HAP-1 (cell line): ENCODE measurements around the gene INCENP.
"Not testable (repeated sequence)": the region's sequence is repeated elsewhere in the genome, so short reads cannot be mapped to it uniquely, and the experiment has no call there.

Experiments
- DNase-seq, 2 experiments: peaks; one replicate each; pipeline ENCODE4 v3.0.0-alpha.2; 2016 to 2020; ENCODE audit warnings: low spot score in 2 of 2
- H3K27me3 ChIP-seq: fragments of 250-450 bp; sonication (Bioruptor Pico); 2 replicates; pipeline ENCODE4 v1.5.1; 2020; ENCODE audit warnings: low read depth, mild to moderate bottlenecking, moderate library complexity
- H3K36me3 ChIP-seq: fragments of 250-450 bp; sonication (Bioruptor Pico); replicated peaks from 2 replicates; pipeline ENCODE4 v1.5.1; 2020; ENCODE audit warnings: mild to moderate bottlenecking
- H3K4me1 ChIP-seq: fragments of 250-450 bp; sonication (Bioruptor Pico); 2 replicates; pipeline ENCODE4 v1.5.1; 2020; ENCODE audit warnings: mild to moderate bottlenecking
- H3K4me3 ChIP-seq: fragments of 250-450 bp; sonication (Bioruptor Pico); 2 replicates; pipeline ENCODE4 v1.5.1; 2020; ENCODE audit warnings: mild to moderate bottlenecking, moderate library complexity
- H3K9me3 ChIP-seq: fragments of 250-450 bp; sonication (Bioruptor Pico); 2 replicates; pipeline ENCODE4 v1.5.1; 2020; ENCODE audit warnings: mild to moderate bottlenecking, moderate library complexity
- in situ Hi-C: fragments of 300-500 bp; cut with MboI; formaldehyde crosslinking; loops from 3 replicates; pipeline ENCODE4 v1.14.3; 2020; ENCODE audit warnings: low sequenced_read_pairs, inconsistent platforms, mixed read lengths

The INCENP gene

DNA sequence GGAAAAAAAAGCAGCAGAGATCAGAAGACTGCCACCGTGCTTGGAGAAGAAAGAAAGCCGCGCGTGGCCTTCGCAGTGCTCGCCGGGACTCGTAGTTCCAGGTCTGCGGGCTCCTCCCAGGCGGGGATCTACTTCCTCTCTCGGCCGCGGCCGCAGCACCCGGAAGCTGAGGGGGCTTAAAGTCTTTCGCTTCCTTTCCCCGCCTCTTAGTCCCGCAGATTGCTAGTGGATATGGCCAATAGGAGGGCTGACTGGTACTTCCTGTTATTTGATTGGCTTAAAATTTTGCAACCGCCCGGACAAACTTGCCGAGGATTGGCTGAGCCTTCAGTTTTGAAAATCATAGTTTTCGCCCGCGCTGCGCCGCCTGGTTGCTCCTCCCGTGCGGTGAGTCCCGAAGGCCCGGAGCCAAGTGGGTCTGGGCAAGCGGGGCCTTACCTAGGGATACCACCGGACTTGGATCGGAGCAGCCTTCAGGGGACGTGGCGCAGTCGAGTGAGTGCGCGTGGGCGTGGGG, at the start of gene INCENP:
TSS of gene INCENP (plus strand) at position 343 of the 517 bp plus-strand sequence. CDS start 4,151 bp downstream, outside the sequence.
- no peaks in the 10 kb centered on the region for H3K9me3 ChIP-seq
- H3K4me3 ChIP-seq = peak within 1 kb of the TSS; percentile 97
- in situ Hi-C loops = no loop called here
- H3K27me3 ChIP-seq = no peaks in the 10 kb centered on the region
- peak; percentile 96 to 99 for DNase-seq
- peaks cover 22% of the 10 kb centered on the region for H3K36me3 ChIP-seq
- H3K4me1 ChIP-seq = peaks cover 13% of the 10 kb centered on the region

DNA sequence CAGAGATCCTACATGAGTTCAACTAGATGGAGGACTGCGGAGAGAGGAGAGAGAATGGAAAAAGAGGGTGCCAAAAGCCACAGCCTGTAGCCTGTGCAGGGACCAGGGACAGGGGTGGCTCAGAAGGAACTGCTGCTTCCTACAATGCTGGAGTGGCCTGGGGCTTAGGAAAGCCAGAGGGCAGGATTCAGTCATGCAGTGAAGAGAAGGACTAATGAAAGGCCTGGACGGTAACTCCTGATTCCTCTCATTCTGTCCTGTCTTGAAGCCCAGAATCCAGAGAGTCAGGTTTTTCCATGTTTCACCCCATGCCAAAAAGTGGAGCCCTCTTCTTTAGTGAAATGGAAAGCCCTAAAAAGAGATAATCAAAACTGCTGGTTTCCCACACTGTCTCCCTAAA, 48.4 kb upstream of the INCENP start:
- Histone ChIP-seq H3K9me3 (no peaks in the 10 kb centered on the region), H3K4me3 (no peak overlapping the region), H3K27me3 (no peaks in the 10 kb centered on the region), H3K36me3 (no peaks in the 10 kb centered on the region), H3K4me1 (no peaks in the 10 kb centered on the region)
- in situ Hi-C loops = no loop called here
- no peak for DNase-seq

DNA sequence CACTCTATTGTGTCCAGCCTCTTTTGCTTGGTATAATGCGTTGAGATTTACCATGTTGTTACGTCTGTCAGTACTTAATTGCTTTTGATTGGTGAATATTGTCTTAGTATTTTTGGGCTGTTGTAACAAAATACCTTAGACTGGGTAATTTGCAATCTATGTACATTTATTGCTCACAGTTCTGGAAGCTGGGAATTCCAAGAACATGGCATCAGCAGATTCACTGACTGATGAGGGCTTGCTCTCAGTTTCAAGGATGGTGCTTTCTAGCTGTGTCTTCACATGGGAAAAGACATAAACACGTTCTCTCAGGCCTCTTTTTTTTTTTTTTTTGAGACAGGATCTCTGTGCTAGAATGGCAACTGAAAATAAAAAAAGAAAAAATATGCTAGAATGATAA, 46.7 kb upstream of the INCENP start:
- Histone ChIP-seq H3K9me3 (no peaks in the 10 kb centered on the region), H3K4me3 (no peak overlapping the region), H3K4me1 (no peaks in the 10 kb centered on the region), H3K27me3 (no peaks in the 10 kb centered on the region), H3K36me3 (no peaks in the 10 kb centered on the region)
- no peak for DNase-seq
- in situ Hi-C loops = no loop called here

DNA sequence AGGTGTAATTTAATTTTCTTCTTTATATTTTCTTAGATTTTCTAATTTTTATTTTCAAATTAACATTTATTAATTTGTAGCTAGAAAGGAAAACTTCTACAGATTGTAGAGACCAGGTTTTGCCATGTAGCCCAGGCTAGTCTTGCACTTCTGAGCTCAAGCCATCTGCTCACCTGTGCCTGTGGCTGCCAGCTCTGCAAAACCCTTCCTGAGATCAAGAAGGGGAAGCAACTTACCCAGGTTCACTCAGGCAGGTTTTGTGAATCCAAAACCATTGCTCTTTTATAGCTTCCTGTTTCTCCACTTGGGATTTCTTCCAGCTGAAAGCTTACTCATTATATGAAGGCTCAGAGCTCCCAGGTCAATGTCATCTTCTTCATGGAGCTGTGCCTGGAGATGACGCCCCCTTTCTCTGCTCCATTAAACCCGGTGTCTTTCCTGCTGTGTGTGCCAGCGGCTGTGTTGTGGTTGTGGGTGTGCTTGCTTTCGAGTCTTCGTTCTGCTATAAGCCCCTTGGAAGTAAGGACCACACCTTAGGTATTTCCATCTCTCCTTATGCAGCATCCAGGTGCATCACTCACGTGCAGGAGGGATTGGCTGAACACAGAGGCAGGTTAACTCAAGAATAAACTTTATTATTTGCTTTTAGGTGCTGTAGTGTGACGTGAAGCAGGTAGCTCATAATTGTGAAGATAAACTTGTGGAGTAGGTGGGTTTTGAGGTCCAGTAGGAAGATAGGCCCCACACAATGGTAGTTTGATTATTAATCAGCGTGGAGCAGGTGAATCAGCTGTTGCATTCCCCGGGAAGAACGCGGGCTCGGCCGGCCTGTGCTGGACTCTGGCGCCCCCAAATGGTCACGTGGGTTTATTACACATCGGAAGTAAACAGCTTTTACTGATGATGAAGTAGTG, 42.2 kb upstream of the INCENP start:
- in situ Hi-C loops = loop anchor here (5.0 kb wide), 1 partner anchor 184 kb away; no protein-coding TSS in a partner anchor
- no peaks in the 10 kb centered on the region for H3K36me3 ChIP-seq
- H3K4me1 ChIP-seq = no peaks in the 10 kb centered on the region
- no peaks in the 10 kb centered on the region for H3K27me3 ChIP-seq
- H3K9me3 ChIP-seq = no peaks in the 10 kb centered on the region
- peak; percentile 33 to 88 for DNase-seq
- H3K4me3 ChIP-seq = no peak overlapping the region

DNA sequence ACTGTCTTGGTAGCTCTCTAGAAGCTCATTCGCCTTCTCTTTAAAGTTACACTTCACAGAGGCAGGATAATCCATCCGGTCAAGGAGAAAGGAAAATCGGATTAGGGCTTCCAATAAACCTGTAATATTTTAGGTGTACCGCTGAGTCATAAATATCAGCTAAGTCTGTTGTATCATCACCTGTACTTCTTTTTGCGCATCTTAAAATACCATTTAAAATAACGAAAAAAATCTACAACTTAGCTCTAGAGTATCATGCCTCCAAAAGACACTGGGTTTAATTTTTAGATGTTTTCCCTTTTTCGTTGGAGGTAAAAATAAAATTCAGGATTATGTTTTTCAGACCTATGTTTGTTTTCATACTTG, 41.5 kb upstream of the INCENP start:
- Histone ChIP-seq H3K9me3 (0 out of 2 replicates have a peak, but pooled peaks cover 2% of the 10 kb centered on the region), H3K4me1 (no peaks in the 10 kb centered on the region), H3K27me3 (no peaks in the 10 kb centered on the region), H3K4me3 (no peak overlapping the region), H3K36me3 (no peaks in the 10 kb centered on the region)
- in situ Hi-C loops = loop anchor here (5.0 kb wide), 1 partner anchor 185 kb away; no protein-coding TSS in a partner anchor
- no peak for DNase-seq

DNA sequence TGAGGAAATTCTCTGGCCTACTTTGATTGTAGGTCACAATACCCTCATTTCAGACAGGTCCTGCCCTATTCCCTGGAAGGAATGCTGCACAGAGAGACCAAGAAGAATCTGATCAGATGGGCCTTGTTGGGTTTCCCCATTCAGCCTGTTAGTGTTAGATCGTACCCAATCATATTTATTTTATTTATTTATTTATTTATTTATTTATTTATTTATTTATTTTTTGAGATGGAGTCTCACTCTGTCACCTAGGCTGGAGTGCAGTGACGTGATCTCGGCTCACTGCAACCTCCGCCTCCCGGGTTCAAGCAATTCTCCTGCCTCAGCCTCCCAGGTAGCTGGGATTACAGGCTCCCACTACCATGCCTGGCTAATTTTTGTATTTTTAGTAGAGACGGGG, 39.0 kb upstream of the INCENP start:
- in situ Hi-C loops = loop anchor here (5.0 kb wide), 1 partner anchor 188 kb away; no protein-coding TSS in a partner anchor
- not testable (repeated sequence) for H3K27me3 ChIP-seq, H3K4me1 ChIP-seq, H3K4me3 ChIP-seq, DNase-seq, H3K9me3 ChIP-seq, H3K36me3 ChIP-seq

DNA sequence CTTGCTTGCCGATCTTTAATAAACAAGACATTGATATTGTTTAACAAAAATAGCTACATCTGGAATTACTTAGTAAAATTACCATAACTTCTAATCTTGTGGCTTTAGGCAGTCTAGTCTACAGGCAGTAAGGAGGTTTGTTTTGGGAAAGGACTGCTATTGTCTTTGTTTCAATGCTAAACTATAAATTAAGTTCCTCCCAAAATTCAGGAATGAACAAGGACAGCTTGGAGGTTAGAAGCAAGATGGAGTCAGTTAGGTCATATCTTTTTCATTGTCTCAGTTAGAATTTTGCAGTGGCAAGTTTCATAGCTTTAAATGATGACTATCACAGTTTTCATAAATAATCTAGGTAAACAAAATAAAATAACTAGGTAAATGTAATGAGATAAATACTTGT, 36.1 kb upstream of the INCENP start:
- DNase-seq = no peak
- Histone ChIP-seq H3K36me3 (no peaks in the 10 kb centered on the region), H3K4me3 (no peak overlapping the region), H3K9me3 (peaks cover 9% of the 10 kb centered on the region; the same call in 1 of the 2 replicates), H3K4me1 (no peaks in the 10 kb centered on the region), H3K27me3 (no peaks in the 10 kb centered on the region)
- in situ Hi-C loops = no loop called here

DNA sequence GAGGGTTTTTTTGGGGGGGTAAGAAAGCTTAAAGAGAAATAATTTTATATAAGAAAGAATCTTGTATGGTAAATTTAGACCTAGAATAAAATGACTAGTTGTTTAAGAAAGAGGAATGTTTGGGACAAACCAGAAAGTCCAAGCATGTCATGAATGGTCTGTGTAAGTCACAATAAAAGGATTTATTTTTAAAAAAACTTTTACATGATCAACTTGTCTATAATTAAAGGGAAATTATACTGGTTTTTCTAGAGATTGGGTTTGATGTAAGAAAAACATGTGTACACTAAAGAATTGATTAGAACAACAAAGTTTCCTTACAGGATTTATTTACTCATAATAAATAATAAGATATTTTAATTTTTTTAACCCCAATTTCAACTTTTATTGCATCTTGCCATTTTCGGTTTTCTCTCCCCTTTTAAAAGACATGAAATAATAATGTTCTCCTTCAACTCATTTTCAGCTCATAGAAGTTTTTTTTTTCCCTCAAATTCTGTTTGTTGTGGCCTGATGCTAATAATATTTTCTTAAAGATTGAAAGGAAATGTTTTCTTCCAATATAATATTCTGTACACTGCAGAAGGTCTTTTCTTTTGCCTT, 35.4 kb upstream of the INCENP start:
- H3K9me3 ChIP-seq = peaks cover 9% of the 10 kb centered on the region; the same call in 1 of the 2 replicates
- no peaks in the 10 kb centered on the region for H3K36me3 ChIP-seq
- no peak for DNase-seq
- in situ Hi-C loops = no loop called here
- no peaks in the 10 kb centered on the region for H3K4me1 ChIP-seq
- no peak overlapping the region for H3K4me3 ChIP-seq
- no peaks in the 10 kb centered on the region for H3K27me3 ChIP-seq

DNA sequence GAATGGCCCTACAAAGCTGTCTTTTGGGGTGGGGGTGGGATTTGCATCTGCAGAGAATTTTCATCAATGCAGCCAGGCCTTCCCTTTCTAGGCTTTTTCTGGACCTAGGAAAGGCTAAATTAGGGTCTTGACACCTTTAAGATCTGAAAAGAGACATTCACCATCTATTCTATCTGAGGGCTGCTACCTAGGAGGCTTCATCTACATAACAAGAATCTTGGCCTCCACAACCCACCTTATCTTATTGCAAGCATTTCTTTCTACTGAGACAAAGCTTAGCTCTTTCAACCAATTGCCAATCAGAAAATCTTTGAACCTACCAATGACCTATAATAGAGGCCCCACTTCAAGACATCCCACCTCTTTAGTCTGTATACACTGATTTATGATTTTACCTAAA, 20.7 kb upstream of the INCENP start:
- Histone ChIP-seq H3K9me3 (peaks cover 4% of the 10 kb centered on the region), H3K4me1 (no peaks in the 10 kb centered on the region), H3K4me3 (no peak overlapping the region), H3K36me3 (no peaks in the 10 kb centered on the region), H3K27me3 (no peaks in the 10 kb centered on the region)
- in situ Hi-C loops = no loop called here
- DNase-seq = no peak

DNA sequence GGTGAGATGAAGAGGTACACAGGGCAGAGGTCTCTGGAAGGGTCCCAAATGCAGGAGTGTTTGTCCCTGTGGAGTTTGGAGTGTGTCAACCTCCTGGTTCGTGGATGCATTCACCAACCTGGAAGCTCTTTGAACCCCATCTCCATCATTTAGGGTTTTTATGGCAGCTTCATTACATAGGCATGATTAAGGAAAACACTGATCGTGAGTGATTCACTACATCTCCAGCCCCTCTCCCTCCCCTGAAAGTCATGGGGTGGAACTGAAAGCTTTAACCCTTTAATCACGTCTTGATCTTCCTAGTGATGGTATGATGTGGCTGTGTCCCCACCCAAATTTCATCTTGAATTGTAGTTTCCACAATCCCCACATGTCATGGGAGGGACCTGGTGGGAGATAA, 19.8 kb upstream of the INCENP start:
- no peaks in the 10 kb centered on the region for H3K4me1 ChIP-seq
- peaks cover 4% of the 10 kb centered on the region for H3K9me3 ChIP-seq
- H3K27me3 ChIP-seq = no peaks in the 10 kb centered on the region
- in situ Hi-C loops = no loop called here
- DNase-seq = no peak
- H3K4me3 ChIP-seq = no peak overlapping the region
- H3K36me3 ChIP-seq = no peaks in the 10 kb centered on the region

DNA sequence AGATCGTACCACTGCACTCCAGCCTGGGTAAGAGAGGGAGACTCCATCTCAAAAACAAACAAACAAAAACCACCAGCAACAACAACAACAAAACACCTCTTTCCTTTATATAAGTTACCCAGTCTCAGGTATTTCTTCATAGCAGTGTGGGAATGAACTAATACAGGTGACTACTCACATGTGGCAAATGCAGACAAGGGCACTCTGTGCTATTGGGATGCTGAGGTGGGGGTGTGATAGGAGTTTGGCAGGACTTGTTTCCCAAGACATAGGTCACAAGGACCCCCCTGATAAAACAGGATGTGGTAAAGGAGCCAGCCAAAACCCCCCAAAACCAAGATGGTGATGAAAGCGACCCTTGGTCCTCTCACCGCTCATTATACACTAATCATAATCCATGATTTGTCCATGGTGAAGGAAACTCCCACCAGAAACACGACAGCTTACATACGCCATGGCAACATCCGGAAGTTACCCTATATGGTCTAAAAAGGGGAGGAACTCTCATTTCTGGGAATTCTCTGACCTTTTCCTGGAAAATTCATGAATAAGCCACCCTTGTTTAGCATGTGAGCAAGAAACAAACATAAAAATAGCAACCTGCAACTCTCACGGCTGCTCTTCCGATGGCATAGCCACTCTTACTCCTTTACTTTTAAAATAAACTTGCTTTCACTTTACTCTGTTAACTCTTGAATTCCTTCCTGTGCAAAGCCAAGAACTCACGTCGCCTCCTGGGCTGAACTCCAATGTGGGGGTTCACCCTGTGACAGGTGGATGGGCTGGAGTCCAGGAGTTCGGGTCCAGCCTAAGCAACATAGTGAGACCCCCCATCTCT, 18.8 kb upstream of the INCENP start:
- no peaks in the 10 kb centered on the region for H3K4me1 ChIP-seq
- DNase-seq = no peak

DNA sequence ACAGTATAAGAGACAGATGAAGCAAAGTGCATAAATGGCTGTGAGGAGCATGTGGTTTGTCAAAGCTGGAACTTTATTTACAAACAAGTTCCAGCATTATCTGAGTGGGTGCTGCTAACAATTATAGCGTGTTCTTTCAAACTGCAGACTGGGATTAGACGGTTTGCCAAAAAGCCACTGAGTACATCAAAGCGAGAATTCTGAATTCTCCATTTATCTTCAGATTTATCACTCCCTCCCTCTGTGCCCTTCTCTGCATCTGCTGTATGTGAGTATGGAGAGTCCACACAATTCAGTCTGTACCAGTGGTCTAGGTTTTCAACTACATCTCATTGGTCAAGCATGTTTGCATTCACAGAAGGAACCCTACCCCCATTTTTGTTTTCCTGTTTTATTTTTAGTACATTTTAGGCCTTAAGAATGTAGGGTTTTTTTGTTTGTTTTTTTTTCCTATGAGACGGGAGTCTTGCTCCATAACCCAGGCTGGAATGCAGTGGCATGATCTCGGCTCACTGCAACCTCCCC, 18.1 kb upstream of the INCENP start:
- Histone ChIP-seq H3K27me3 (no peaks in the 10 kb centered on the region), H3K4me1 (no peaks in the 10 kb centered on the region), H3K9me3 (peaks cover 4% of the 10 kb centered on the region), H3K36me3 (no peaks in the 10 kb centered on the region), H3K4me3 (no peak overlapping the region)
- in situ Hi-C loops = loop anchor here (5.0 kb wide), 1 partner anchor 208 kb away; no protein-coding TSS in a partner anchor
- no peak for DNase-seq

More for the DNA sequence above, 18.8 kb upstream of the INCENP start:
- H3K4me3 ChIP-seq = no peak overlapping the region
- in situ Hi-C loops = loop anchor here (5.0 kb wide), 1 partner anchor 208 kb away; no protein-coding TSS in a partner anchor
- no peaks in the 10 kb centered on the region for H3K27me3 ChIP-seq
- peaks cover 4% of the 10 kb centered on the region for H3K9me3 ChIP-seq
- H3K36me3 ChIP-seq = no peaks in the 10 kb centered on the region
